D721Med (cell line): ENCODE measurements around the gene UCHL3.

Experiments
- DNase-seq: peaks from one replicate; pipeline ENCODE4 v3.0.0; 2011; ENCODE audit warnings: low spot score; ENCODE audit not compliant: insufficient read length
- FAIRE-seq: peaks from 2 replicates; lab custom pipeline; 2011; peaks lifted over from hg19 to GRCh38; lab: Jason Lieb, UNC
- TF ChIP-seq, protein P1 (sequence below): IDR thresholded peaks from 2 replicates; pipeline ENCODE4 v1.5.1; 2012; ENCODE audit warnings: mild to moderate bottlenecking, control low read depth; ENCODE audit not compliant: insufficient read depth; ENCODE audit errors: missing control alignments

The UCHL3 gene

DNA sequence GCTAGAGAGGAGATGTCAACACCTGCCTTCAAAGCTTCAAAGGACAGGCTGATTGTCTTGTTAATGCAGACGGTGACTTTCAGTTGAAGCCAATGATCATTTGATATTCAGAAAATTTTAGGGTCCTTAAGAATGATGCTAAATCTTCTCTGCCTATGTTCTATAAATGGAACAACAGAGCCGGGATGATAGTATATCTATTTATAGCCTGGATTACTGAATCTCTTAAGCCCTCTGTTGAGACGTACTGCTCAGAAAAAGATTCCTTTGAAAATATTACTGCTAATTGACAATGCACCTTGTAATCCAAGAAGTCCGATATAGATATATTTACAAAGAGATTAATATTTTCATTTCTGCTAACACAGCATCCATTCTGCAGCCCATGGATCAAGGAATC, 50.8 kb downstream of the UCHL3 start:
- TF ChIP-seq, protein P1, sequence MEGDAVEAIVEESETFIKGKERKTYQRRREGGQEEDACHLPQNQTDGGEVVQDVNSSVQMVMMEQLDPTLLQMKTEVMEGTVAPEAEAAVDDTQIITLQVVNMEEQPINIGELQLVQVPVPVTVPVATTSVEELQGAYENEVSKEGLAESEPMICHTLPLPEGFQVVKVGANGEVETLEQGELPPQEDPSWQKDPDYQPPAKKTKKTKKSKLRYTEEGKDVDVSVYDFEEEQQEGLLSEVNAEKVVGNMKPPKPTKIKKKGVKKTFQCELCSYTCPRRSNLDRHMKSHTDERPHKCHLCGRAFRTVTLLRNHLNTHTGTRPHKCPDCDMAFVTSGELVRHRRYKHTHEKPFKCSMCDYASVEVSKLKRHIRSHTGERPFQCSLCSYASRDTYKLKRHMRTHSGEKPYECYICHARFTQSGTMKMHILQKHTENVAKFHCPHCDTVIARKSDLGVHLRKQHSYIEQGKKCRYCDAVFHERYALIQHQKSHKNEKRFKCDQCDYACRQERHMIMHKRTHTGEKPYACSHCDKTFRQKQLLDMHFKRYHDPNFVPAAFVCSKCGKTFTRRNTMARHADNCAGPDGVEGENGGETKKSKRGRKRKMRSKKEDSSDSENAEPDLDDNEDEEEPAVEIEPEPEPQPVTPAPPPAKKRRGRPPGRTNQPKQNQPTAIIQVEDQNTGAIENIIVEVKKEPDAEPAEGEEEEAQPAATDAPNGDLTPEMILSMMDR: no peak
- FAIRE-seq: peak; percentile 6
- no peak for DNase-seq

DNA sequence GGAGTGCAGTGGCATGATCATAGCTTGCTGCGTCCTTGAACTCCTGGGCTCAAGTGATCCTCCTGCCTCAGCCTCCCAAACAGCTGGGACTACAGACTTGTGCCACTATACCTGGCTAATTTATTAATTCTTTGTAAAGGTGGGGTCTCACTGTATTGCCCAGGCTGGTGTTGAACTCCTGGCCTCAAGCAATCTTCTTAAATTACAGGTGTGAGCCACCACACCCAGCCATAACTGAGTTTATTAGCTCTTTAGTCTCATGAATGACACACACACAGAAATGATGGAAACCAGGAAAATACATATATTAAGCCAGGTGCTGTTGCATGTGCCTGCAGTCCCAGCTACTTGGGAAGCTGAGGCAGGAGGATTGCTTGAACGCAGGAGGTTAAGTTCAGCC, 53.4 kb downstream of the UCHL3 start:
- TF ChIP-seq, protein P1: no peak
- DNase-seq (no peak), FAIRE-seq (no peak)

DNA sequence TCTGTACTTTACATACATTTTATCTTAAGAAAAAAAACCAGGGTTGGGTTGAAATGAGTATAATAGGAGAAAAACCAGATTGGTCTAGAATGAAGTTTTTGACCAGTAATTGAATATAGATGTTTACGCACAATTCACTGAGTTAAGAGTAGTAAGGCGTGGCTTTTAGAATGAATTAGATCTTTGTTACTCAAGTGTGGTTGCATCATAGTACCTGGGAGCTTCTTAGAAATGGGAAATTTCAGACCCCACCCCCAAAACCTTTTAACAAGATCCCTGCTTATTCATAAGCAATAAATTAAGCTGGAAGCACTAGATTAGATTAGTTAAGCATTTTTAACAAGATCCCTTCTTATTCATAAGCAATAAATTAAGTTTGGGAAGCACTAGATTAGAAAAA, 57.9 kb downstream of the UCHL3 start:
- FAIRE-seq: no peak
- no peak for DNase-seq
- TF ChIP-seq, protein P1: no peak

DNA sequence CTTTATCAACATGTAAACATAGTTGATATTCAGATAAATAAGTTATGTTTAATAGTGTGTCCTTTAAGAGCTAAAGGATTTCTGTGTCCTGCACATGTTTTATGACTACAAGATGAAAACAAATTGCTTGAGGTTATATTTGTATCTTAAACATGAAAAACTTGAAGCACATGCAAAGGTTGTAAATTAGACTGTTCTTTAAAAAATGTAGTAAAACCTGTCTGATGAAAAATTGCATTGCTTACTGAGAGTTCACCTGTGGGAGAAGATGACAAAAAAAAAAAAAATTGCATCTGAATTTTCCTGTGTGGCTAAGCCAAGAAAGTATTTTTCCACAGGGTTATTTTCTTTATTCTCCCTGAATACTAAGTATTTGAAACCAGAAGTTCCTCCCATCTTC, 60.9 kb downstream of the UCHL3 start:
- DNase-seq (no peak), FAIRE-seq (no peak)
- TF ChIP-seq, protein P1: no peak

DNA sequence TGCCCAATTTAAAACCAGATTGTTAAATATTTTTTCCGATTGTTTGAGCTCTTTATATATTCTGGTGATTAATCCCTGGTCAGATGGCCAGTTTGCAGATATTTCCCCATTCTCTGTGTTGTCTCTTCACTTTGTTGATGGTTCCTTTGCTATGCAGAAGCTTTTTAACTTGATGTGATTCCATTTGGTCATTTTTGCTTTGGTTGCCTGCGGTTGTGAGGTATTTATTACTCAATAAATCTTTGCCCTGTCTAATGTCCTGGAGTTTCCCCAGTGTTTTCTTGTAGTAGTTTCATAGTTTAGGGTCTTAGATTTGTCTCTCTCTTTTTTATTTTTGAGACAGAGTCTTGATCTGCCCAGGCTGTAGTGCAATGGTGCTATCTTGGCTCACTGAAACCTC, 62.8 kb downstream of the UCHL3 start:
- no peak for FAIRE-seq
- TF ChIP-seq, protein P1: no peak
- DNase-seq: no peak

DNA sequence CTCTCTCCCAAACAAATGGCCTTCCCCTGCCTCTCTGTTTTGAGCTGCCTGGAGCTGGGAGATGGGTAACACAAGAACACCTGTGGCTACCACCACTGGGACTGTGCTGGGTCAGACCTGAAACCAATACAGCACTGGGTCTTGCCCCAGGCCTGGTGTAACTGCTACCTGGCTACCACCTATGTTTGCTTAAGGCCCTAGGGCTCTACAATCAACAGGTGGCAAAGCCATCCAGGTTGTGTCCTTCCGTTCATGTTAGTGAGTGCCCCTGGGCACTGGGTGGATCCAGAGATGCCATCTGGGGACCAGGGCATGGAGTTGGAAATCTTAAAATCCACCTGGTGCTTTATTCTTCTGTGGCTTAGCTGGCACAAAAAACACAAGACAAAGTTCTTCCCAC, 67.6 kb downstream of the UCHL3 start:
- DNase-seq (no peak), FAIRE-seq (no peak)
- TF ChIP-seq, protein P1: no peak

DNA sequence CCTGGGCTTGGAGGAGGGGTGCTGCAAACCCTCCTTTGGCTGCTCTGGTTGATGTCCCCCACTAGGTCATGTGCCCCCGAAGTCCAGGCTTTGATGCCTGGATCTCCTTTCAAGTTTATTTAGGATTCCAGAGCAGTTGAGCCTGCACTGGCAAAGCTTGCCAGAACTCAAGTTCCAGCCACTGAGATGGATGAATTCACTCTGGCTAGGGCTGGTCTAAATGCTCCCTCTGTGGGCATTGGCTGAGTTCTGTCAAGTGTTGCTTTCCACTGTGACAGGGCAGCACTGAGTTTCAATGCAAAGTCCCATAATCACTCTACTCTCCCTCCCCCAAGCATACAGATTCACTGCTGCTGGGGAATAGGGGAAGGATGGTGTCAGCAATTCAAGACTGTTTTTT, 68.7 kb downstream of the UCHL3 start:
- TF ChIP-seq, protein P1: no peak
- FAIRE-seq: no peak
- DNase-seq: no peak
